ENCODE data around the gene UBTD1.

DNA sequence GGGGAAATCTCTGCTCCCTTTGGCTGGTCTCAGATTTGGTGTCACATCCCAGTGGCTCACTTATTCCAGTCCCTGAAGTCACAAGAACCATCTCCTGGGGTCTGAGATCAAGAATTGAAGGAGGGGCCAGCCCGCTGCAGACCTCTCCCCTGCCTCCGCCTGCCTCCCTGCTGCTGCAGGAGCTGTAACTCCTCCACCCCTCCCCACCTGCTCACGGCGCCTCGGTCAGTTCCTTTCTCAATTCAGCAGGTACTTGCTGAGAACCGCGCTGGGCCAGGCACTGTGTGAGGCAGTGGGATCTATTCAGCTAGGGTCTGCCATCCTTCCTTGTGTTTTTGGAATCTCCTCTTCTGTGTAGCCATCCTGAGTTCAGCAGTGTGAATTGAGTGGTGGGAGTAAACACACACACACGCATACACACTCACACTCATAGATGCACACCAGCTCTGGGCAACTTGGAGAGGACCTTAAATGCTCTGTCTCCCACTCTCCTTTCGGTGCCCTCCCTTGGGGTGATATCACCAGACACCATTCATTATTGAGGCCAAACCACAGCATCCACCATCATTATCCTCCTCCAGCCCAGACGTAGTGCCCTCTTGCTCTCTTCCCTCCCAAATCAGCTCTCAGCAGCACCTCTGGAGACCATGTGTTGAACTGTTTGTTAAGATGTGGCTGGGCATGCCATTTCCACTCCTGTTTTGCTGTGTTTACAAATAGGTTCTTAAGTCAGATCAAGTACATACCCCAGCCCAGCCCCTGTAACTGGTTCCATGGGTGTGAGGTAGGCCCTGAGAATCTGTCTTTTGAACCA is 51.8 kb downstream of the UBTD1 start:
- TF ChIP-seq, protein P1, sequence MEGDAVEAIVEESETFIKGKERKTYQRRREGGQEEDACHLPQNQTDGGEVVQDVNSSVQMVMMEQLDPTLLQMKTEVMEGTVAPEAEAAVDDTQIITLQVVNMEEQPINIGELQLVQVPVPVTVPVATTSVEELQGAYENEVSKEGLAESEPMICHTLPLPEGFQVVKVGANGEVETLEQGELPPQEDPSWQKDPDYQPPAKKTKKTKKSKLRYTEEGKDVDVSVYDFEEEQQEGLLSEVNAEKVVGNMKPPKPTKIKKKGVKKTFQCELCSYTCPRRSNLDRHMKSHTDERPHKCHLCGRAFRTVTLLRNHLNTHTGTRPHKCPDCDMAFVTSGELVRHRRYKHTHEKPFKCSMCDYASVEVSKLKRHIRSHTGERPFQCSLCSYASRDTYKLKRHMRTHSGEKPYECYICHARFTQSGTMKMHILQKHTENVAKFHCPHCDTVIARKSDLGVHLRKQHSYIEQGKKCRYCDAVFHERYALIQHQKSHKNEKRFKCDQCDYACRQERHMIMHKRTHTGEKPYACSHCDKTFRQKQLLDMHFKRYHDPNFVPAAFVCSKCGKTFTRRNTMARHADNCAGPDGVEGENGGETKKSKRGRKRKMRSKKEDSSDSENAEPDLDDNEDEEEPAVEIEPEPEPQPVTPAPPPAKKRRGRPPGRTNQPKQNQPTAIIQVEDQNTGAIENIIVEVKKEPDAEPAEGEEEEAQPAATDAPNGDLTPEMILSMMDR (IDR thresholded peaks at IDR 0.05 in 8 of 11, conservative IDR thresholded peaks at IDR 0.05 in 3 of 11), result no peak
- no peak for TF ChIP-seq POLR2A (IDR thresholded peaks at IDR 0.05)
- TF ChIP-seq POLR2AphosphoS5 (IDR thresholded peaks at IDR 0.05), result no peak

Measured in spleen (tissue), 7 donors.